ENCODE data around the gene RBBP4. TPM values are rescaled to one million over a fixed set of nuclear protein-coding genes. Genes with fewer than 3 reads are reported as not detected.

Gene RBBP4
- polyA plus RNA-seq, 1 donor = 149 TPM

- no peak for DNase-seq
Observed at GRCh38 chr1:32724678-32725614, 73.9 kb downstream of the RBBP4 start.

GRCh38 chr1:32725615-32725982, 74.6 kb downstream of the RBBP4 start:
- DNase-seq = no peak

- no peak for DNase-seq
Observed at GRCh38 chr1:32727876-32728275, 76.9 kb downstream of the RBBP4 start.

- DNase-seq = no peak
Observed at GRCh38 chr1:32728413-32729077, 77.5 kb downstream of the RBBP4 start.

GRCh38 chr1:32729254-32730046, 78.4 kb downstream of the RBBP4 start:
- DNase-seq = no peak

- peak; percentile 57 for DNase-seq
Observed at GRCh38 chr1:32733582-32734321, 82.7 kb downstream of the RBBP4 start.

Other genes with a start within 250 kb of the RBBP4 start
- gene ZBTB8B, start 186.1 kb upstream of the RBBP4 start, polyA plus RNA-seq (ENCODE audit: insufficient read length) = 0.14 TPM
- gene ZBTB8A, start 111.8 kb upstream of the RBBP4 start, polyA plus RNA-seq (ENCODE audit: insufficient read length) = 10.5 TPM
- 23.2 TPM for gene ZBTB8OS, start 658 bp upstream of the RBBP4 start, polyA plus RNA-seq (ENCODE audit: insufficient read length)
- 51.6 TPM for gene SYNC, start 51.6 kb downstream of the RBBP4 start, polyA plus RNA-seq (ENCODE audit: insufficient read length)
- 40.4 TPM for gene YARS1, start 166.2 kb downstream of the RBBP4 start, polyA plus RNA-seq (ENCODE audit: insufficient read length)
- 23.7 TPM for gene S100PBP, start 166.4 kb downstream of the RBBP4 start, polyA plus RNA-seq (ENCODE audit: insufficient read length)
- gene FNDC5, start 219.7 kb downstream of the RBBP4 start, polyA plus RNA-seq (ENCODE audit: insufficient read length) = 209 TPM
- gene HPCA, start 235.3 kb downstream of the RBBP4 start, polyA plus RNA-seq (ENCODE audit: insufficient read length) = 0.92 TPM

All from hindlimb muscle (tissue), 1 donor.